ENCODE measurements around the gene SEPTIN11. TPM values are rescaled to one million over a fixed set of nuclear protein-coding genes. Genes with fewer than 3 reads are reported as not detected.

SEPTIN11 gene
- total and polyA plus RNA-seq, 2 donors from 2014 or later = 38.0 to 118 TPM

DNA sequence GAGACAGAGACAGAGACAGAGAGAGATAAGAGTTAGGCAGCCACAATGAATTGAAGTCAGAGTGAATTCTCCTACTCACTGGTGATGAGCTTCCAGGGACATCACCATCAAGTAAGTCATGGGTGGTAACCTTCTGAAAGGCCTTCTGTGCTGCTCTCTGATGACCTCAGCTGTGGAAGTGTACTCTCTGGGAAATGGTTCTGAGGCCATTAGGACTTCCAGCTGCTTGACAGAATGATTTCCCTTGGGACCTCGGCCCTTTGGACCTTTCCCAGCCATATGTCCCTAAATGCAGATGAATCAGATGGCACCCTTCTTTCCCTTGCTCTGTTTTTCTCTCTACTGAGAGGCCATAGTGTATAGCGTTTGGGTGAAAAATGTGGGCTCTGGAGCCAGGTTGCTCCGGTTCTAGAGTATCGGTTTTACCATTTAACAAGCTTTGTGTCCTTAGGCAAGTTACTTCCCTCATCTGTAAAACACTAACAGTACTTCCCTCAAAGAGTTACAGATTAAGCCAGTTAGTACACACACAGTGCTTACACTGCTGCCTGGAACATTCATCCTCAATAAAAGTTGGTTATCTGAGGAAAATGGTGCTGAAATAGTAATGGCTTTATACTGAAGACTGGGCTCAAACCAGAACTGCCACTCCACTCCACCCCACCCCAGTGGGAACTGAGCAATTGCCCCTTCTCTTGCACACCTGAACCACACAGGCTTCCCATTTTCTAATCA lies 7.6 kb downstream of the SEPTIN11 start:
- TF ChIP-seq, protein P1, sequence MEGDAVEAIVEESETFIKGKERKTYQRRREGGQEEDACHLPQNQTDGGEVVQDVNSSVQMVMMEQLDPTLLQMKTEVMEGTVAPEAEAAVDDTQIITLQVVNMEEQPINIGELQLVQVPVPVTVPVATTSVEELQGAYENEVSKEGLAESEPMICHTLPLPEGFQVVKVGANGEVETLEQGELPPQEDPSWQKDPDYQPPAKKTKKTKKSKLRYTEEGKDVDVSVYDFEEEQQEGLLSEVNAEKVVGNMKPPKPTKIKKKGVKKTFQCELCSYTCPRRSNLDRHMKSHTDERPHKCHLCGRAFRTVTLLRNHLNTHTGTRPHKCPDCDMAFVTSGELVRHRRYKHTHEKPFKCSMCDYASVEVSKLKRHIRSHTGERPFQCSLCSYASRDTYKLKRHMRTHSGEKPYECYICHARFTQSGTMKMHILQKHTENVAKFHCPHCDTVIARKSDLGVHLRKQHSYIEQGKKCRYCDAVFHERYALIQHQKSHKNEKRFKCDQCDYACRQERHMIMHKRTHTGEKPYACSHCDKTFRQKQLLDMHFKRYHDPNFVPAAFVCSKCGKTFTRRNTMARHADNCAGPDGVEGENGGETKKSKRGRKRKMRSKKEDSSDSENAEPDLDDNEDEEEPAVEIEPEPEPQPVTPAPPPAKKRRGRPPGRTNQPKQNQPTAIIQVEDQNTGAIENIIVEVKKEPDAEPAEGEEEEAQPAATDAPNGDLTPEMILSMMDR (IDR thresholded peaks at IDR 0.05; ENCODE audit: borderline replicate concordance, extremely low read depth, insufficient read depth) = no peak
- FAIRE-seq (no peak), DNase-seq (no peak)
- Histone ChIP-seq H3K27me3 (ENCODE audit: control insufficient read depth, insufficient read depth, low read length) (no peaks in the 10 kb centered on the region), H3K4me1 (ENCODE audit: control insufficient read depth in 2 of 3, insufficient read depth in 2 of 3, low read depth in 1 of 3, low read length in 3 of 3) (peaks cover 10 to 32% (median 21%) of the 10 kb centered on the region in 3 donors), H3K4me3 (ENCODE audit: low read length in 3 of 3) (no peak overlapping the region), H3K9me3 (ENCODE audit: control insufficient read depth in 2 of 3, insufficient read depth in 1 of 3, low read length in 3 of 3) (no peaks in the 10 kb centered on the region), H3K9ac (ENCODE audit: low read length in 3 of 3) (no peak overlapping the region), H3K36me3 (ENCODE audit: control insufficient read depth in 2 of 3, insufficient read depth in 3 of 3, low read length in 3 of 3) (no peaks in the 10 kb centered on the region), H3K27ac (ENCODE audit: low read depth in 2 of 2, low read length in 2 of 2) (peak overlapping the region; percentile 26 to 70)
- intact Hi-C loops (cut with DNase I) = no loop called here

GRCh38 chr4:76958891-76959290 lies 9.3 kb downstream of the SEPTIN11 start:
- Histone ChIP-seq H3K4me1 (ENCODE audit: control insufficient read depth in 2 of 3, insufficient read depth in 2 of 3, low read depth in 1 of 3, low read length in 3 of 3) (peaks cover 10 to 42% (median 20%) of the 10 kb centered on the region in 3 donors), H3K9ac (ENCODE audit: low read length in 3 of 3) (no peak overlapping the region), H3K4me3 (ENCODE audit: low read length in 3 of 3) (no peak overlapping the region), H3K9me3 (ENCODE audit: control insufficient read depth in 2 of 3, insufficient read depth in 1 of 3, low read length in 3 of 3) (no peaks in the 10 kb centered on the region), H3K36me3 (ENCODE audit: control insufficient read depth in 2 of 3, insufficient read depth in 3 of 3, low read length in 3 of 3) (no peaks in the 10 kb centered on the region), H3K27me3 (ENCODE audit: control insufficient read depth, insufficient read depth, low read length) (no peaks in the 10 kb centered on the region), H3K27ac (ENCODE audit: low read depth in 2 of 2, low read length in 2 of 2) (no peak overlapping the region)
- intact Hi-C loops (cut with DNase I) = no loop called here
- TF ChIP-seq, protein P1 (IDR thresholded peaks at IDR 0.05; ENCODE audit: borderline replicate concordance, extremely low read depth, insufficient read depth) = no peak
- FAIRE-seq = no peak
- DNase-seq = no peak

GRCh38 chr4:76960014-76960413 lies 10.5 kb downstream of the SEPTIN11 start:
- Histone ChIP-seq H3K27ac (ENCODE audit: low read depth in 2 of 2, low read length in 2 of 2) (peak overlapping the region in 1 of 2 donors; percentile 7), H3K4me3 (ENCODE audit: low read length in 3 of 3) (no peak overlapping the region), H3K27me3 (ENCODE audit: control insufficient read depth, insufficient read depth, low read length) (no peaks in the 10 kb centered on the region), H3K4me1 (ENCODE audit: control insufficient read depth in 2 of 3, insufficient read depth in 2 of 3, low read depth in 1 of 3, low read length in 3 of 3) (peaks cover 7 to 41% (median 19%) of the 10 kb centered on the region in 3 donors), H3K9ac (ENCODE audit: low read length in 3 of 3) (no peak overlapping the region), H3K9me3 (ENCODE audit: control insufficient read depth in 2 of 3, insufficient read depth in 1 of 3, low read length in 3 of 3) (no peaks in the 10 kb centered on the region), H3K36me3 (ENCODE audit: control insufficient read depth in 2 of 3, insufficient read depth in 3 of 3, low read length in 3 of 3) (no peaks in the 10 kb centered on the region)
- TF ChIP-seq, protein P1 (IDR thresholded peaks at IDR 0.05; ENCODE audit: borderline replicate concordance, extremely low read depth, insufficient read depth) = no peak
- FAIRE-seq = no peak
- intact Hi-C loops (cut with DNase I) = no loop called here
- no peak for DNase-seq
